ENCODE measurements around the gene TNPO1.
"Not testable (repeated sequence)": the region's sequence is repeated elsewhere in the genome, so short reads cannot be mapped to it uniquely, and the experiment has no call there.

The TNPO1 gene

DNA sequence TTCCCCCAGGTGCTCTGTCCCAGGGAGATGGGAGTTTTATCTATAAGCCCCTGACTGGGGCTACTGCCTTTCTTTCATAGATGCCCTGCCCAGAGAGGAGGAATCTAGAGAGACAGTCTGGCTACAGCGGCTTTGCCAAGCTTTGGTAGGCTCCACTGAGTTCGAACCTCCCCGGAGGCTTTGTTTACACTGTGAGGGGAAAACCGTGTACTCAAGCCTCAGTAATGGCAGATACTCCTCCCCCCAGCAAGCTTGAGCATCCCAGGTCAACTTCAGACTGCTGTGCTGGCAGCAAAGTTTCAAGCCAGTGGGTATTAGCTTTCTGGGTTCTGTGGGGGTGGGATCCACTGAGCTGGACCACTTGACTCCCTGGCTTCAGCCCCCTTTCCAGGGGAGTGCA is 7.8 kb upstream of the TNPO1 start:
- not testable (repeated sequence) for H3K4me3 ChIP-seq; H3K4me1 ChIP-seq; H3K9me3 ChIP-seq; H3K27me3 ChIP-seq (ENCODE audit: low read depth); H3K36me3 ChIP-seq (replicated peaks); DNase-seq (ENCODE audit: low spot score in 2 of 2)
- in situ Hi-C loops (cut with MboI; ENCODE audit: low sequenced_read_pairs): loop anchor here (25.0 kb wide), 1 partner anchor 446 kb away; no protein-coding TSS in a partner anchor

DNA sequence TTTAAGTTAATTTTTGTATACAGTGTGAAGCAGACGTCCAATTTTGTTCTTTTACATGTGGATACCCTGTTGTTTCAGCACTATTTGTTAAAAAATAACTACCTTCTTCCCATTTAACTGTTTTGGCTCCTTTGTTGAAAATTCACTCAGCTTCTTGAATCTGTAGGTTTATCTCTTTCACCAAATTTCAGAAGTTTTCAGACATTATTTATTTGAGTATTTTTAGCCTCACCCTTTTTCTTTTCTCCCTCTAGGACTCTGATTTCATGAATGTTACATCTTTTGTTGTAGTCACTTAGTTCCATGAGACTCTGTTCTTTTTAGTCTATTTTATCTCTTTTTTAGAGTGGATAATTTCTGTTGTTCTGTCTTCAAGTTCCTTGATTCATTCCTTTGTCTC is 4.6 kb upstream of the TNPO1 start:
- H3K36me3 ChIP-seq (replicated peaks): no peaks in the 10 kb centered on the region
- 0 out of 2 replicates have a peak, but pooled peaks cover 3% of the 10 kb centered on the region for H3K27me3 ChIP-seq (ENCODE audit: low read depth)
- DNase-seq (ENCODE audit: low spot score in 2 of 2): no peak
- H3K4me3 ChIP-seq: no peak overlapping the region
- no peaks in the 10 kb centered on the region for H3K9me3 ChIP-seq
- peaks cover 5% of the 10 kb centered on the region for H3K4me1 ChIP-seq
- in situ Hi-C loops (cut with MboI; ENCODE audit: low sequenced_read_pairs): loop anchor here (25.0 kb wide), 1 partner anchor 450 kb away; no protein-coding TSS in a partner anchor

DNA sequence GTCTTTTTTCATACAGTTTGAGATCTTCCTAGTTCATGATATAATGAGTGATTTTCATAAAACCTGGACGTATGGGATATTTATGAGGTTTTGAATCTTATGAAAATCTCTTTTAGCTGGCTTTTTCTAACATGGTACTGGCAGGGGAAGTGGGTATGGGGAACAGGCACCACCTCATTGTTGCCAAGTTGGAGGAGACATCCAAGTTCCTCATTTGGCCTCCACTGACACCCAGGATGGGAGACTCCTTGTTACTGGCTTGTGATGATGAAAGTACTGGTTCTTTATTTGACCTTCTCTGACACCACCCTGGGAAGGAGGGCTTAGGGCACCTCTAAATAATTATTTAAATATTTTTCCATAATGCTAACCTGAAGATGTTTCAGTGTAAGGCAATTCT is 4.0 kb upstream of the TNPO1 start:
- Histone ChIP-seq H3K36me3 (replicated peaks) (no peaks in the 10 kb centered on the region), H3K4me3 (no peak overlapping the region), H3K4me1 (peaks cover 5% of the 10 kb centered on the region), H3K9me3 (no peaks in the 10 kb centered on the region), H3K27me3 (ENCODE audit: low read depth) (0 out of 2 replicates have a peak, but pooled peaks cover 3% of the 10 kb centered on the region)
- DNase-seq (ENCODE audit: low spot score in 2 of 2): no peak
- in situ Hi-C loops (cut with MboI; ENCODE audit: low sequenced_read_pairs): loop anchor here (25.0 kb wide), 1 partner anchor 450 kb away; no protein-coding TSS in a partner anchor

DNA sequence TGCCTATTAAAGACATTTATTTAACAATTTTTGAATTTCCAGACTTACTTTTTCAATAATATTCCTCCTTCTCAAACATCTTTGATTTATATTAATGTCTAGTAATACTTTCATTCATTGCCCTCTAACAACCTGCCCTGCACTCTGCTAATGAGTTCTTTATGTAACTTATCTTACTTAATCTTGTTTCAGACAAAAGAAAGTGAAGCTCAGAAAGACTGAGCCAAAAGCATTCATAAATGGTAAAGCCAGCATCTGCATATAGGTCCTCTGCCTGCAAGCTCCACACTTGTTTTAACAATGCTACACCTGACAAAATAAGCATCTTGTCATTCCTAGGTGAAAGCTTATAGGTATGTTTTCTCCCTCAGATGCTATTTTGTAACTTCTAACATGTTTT is 2.4 kb upstream of the TNPO1 start:
- no peaks in the 10 kb centered on the region for H3K9me3 ChIP-seq
- no peaks in the 10 kb centered on the region for H3K36me3 ChIP-seq (replicated peaks)
- 0 out of 2 replicates have a peak, but pooled peaks cover 3% of the 10 kb centered on the region for H3K27me3 ChIP-seq (ENCODE audit: low read depth)
- peak in 1 of 2 experiments; percentile 77 for DNase-seq (ENCODE audit: low spot score in 2 of 2)
- H3K4me3 ChIP-seq: no peak overlapping the region
- in situ Hi-C loops (cut with MboI; ENCODE audit: low sequenced_read_pairs): loop anchor here (25.0 kb wide), 1 partner anchor 452 kb away; no protein-coding TSS in a partner anchor
- peaks cover 18% of the 10 kb centered on the region for H3K4me1 ChIP-seq

DNA sequence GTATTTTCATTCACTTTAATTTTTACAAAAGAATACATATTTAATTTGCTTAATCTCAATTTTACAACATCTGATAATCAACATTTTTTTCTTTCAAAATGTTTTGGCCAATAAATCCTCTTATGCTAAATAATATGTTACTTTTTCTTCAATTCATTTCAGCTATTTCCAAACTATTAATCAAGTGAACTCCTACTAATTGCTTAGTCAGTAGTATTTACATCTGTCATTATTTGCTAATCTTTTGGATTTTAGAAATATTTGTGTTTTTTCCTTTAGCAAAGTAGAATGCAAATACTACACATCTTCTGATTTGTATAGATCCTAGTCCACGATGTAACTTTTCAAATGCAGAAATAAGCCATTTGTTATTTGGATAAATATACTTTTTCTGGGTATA is 1.6 kb upstream of the TNPO1 start:
- Histone ChIP-seq H3K36me3 (replicated peaks) (no peaks in the 10 kb centered on the region), H3K27me3 (ENCODE audit: low read depth) (0 out of 2 replicates have a peak, but pooled peaks cover 3% of the 10 kb centered on the region), H3K9me3 (no peaks in the 10 kb centered on the region), H3K4me3 (no peak overlapping the region), H3K4me1 (peaks cover 25% of the 10 kb centered on the region)
- no peak for DNase-seq (ENCODE audit: low spot score in 2 of 2)
- in situ Hi-C loops (cut with MboI; ENCODE audit: low sequenced_read_pairs): loop anchor here (25.0 kb wide), 1 partner anchor 453 kb away; no protein-coding TSS in a partner anchor

DNA sequence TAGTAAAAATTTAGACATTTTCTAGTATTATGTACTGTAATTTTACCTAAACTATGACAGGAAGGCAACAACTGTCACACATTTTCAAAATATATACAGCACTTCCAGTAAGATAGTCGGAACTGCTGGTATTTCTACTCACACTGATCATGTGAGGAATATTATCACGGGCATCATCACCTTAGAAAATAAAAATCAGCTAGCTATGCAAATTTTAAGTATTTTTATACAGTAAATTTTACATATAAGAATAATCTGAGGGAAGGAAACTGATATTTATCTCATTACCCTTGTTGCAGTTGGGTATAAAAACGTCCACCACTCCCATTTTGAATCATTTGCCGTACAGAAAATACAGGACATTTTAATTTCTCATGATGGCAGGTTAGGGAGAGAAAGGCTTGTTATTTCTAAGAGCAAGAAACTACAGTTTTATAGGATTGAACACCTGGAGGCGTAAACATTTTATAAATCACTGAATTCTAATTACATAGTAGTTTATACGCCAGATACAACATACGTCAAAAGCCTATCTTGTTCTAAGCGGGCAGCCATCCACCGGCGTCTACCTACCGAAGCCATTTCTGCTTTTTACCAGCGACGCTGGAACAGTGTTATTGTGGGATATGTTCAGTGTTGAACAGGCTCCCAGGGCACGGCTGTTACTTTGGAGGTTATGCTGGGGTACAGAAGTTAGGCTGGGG is 729 bp upstream of the TNPO1 start:
- 0 out of 2 replicates have a peak, but pooled peaks cover 3% of the 10 kb centered on the region for H3K27me3 ChIP-seq (ENCODE audit: low read depth)
- no peaks in the 10 kb centered on the region for H3K9me3 ChIP-seq
- in situ Hi-C loops (cut with MboI; ENCODE audit: low sequenced_read_pairs): loop anchor here (25.0 kb wide), 1 partner anchor 453 kb away; no protein-coding TSS in a partner anchor
- peaks cover 25% of the 10 kb centered on the region for H3K4me1 ChIP-seq
- no peaks in the 10 kb centered on the region for H3K36me3 ChIP-seq (replicated peaks)
- DNase-seq (ENCODE audit: low spot score in 2 of 2): peak in 1 of 2 experiments; percentile 22
- H3K4me3 ChIP-seq: peak overlapping the region; percentile 60

DNA sequence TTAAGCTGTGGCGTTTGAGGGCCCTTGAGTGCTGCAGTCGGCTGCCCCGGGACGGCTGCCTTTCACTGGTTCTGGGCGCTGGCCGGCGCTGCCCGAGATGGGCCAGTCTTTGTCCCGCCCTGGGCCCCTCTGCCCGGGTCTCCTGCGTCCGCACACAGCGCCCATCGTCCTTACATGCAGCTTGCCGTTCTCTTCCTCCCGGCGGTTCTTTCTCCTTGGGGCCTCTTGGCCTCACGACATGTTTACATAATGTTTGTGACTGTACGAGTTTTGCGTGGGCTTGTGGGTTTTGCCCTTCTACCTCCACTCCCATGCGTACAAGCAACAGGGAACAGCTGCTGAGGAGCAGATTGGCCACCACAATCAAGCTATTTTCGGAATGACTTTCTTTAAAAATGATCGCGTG is 618 bp downstream of the TNPO1 start:
- H3K9me3 ChIP-seq: no peaks in the 10 kb centered on the region
- H3K27me3 ChIP-seq (ENCODE audit: low read depth): no peaks in the 10 kb centered on the region
- H3K4me1 ChIP-seq: peaks cover 33% of the 10 kb centered on the region
- H3K36me3 ChIP-seq (replicated peaks): no peaks in the 10 kb centered on the region
- in situ Hi-C loops (cut with MboI; ENCODE audit: low sequenced_read_pairs): loop anchor here (25.0 kb wide), 1 partner anchor 455 kb away; no protein-coding TSS in a partner anchor
- H3K4me3 ChIP-seq: peak overlapping the region; percentile 60
- DNase-seq (ENCODE audit: low spot score in 2 of 2): peak; percentile 16 to 60

DNA sequence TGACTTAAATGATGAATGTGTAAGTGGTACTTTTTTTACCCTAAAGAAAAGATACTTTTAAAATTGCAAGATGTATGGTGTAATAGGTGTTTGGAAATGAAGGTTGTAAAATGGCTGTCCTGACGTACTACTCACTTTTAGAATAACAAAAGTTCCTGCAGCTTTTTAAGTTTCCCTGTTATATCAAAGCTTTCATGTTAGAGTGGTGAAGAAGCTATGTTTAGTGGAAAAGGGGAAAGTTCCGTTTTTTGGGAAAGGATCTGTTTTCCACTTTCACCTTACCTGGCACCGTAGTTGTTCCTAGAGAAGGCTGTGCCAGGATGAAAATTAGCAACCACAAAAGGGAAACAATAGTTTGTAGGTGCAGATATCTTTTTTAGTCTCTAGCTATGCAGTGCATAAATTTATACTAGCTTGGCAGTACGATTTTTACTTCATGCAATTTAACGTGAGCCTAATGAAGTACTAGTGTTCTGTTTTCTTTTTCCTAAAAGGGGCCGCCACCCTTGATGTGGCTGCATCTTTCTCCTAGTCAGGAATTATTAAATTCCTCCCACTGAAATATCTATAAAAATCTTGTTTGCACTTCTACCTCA is 1.3 kb downstream of the TNPO1 start:
- no peaks in the 10 kb centered on the region for H3K27me3 ChIP-seq (ENCODE audit: low read depth)
- H3K4me3 ChIP-seq: peak overlapping the region; percentile 60
- in situ Hi-C loops (cut with MboI; ENCODE audit: low sequenced_read_pairs): loop anchor here (25.0 kb wide), 1 partner anchor 455 kb away; no protein-coding TSS in a partner anchor
- peak in 1 of 2 experiments; percentile 17 for DNase-seq (ENCODE audit: low spot score in 2 of 2)
- H3K36me3 ChIP-seq (replicated peaks): no peaks in the 10 kb centered on the region
- peaks cover 35% of the 10 kb centered on the region for H3K4me1 ChIP-seq
- no peaks in the 10 kb centered on the region for H3K9me3 ChIP-seq

DNA sequence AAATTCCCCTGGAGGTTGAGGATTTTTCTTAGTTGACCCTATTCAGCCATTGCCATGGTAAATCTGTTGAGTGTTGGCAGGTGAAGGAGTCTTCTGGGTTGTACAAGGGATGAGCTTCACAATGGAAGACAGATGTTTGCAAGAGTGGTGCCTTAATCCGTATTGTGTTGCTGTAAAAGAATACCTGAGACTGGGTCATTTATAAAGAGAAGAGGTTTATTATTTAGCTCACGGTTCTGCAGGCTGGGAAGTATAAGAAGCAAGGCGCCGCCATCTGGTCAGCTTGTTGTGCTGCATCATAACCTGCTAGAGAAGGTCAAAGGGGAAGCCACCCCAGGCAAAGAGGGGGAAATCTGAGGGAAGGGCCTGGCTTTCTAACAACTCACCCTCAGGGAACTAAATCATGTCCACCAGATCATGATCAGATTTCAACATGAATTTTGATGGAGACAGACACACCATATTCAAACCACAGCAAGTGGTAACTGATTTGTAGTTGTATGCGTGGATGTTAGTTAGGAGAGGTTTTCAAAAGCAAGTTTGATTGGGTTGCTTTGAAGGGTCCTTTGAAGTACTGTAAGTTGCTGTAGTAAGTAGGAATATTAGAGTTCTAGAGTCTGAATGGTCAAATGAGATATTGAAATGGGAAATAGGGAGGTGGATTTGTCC is 2.5 kb downstream of the TNPO1 start:
- no peaks in the 10 kb centered on the region for H3K36me3 ChIP-seq (replicated peaks)
- in situ Hi-C loops (cut with MboI; ENCODE audit: low sequenced_read_pairs): loop anchor here (25.0 kb wide), 1 partner anchor 457 kb away; no protein-coding TSS in a partner anchor
- peaks cover 35% of the 10 kb centered on the region for H3K4me1 ChIP-seq
- H3K27me3 ChIP-seq (ENCODE audit: low read depth): no peaks in the 10 kb centered on the region
- no peaks in the 10 kb centered on the region for H3K9me3 ChIP-seq
- H3K4me3 ChIP-seq: no peak overlapping the region
- DNase-seq (ENCODE audit: low spot score in 2 of 2): peak; percentile 68 to 78

DNA sequence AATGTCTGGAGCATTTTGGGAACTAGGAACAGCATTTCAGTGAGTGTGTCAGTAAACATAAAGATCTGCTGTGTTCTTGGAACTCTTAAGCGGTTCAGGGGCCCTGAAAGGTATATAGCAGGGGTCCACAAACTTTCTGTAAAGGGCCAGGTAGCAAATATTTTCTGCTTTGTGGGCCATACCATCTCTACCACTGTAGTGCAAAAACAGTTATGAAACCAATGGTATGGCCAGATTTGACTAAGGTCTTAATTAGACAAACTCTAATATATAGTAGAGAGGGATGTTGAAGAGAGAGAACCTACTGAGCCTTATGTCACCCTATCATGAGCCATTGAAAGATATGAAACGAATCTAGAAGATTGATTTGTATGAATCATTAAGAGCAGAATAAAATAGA is 5.3 kb downstream of the TNPO1 start:
- in situ Hi-C loops (cut with MboI; ENCODE audit: low sequenced_read_pairs): loop anchor here (25.0 kb wide), 1 partner anchor 459 kb away; no protein-coding TSS in a partner anchor
- H3K27me3 ChIP-seq (ENCODE audit: low read depth): no peaks in the 10 kb centered on the region
- DNase-seq (ENCODE audit: low spot score in 2 of 2): no peak
- no peak overlapping the region for H3K4me3 ChIP-seq
- H3K4me1 ChIP-seq: peaks cover 30% of the 10 kb centered on the region
- no peaks in the 10 kb centered on the region for H3K36me3 ChIP-seq (replicated peaks)
- H3K9me3 ChIP-seq: no peaks in the 10 kb centered on the region

DNA sequence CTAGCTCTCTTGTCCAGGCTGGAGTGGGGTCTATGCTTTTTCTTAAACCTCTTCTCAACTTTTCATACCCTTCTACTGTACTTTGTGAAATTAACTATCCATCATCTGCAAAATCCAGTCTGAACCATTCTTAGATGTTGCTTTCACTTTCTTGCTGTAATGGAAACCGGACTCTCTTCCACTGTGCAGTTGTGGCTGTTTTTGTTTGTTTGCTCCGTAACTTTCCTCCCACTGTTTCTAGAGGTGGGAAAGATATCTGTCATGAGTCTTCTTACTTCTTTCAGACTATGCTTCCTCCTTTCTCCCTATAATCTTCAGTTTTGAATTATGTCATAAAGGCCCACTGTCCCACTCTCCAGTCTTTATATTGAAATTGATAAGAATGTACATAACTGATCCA is 6.5 kb downstream of the TNPO1 start:
- H3K4me1 ChIP-seq: peaks cover 29% of the 10 kb centered on the region
- H3K27me3 ChIP-seq (ENCODE audit: low read depth): no peaks in the 10 kb centered on the region
- no peak overlapping the region for H3K4me3 ChIP-seq
- no peak for DNase-seq (ENCODE audit: low spot score in 2 of 2)
- no peaks in the 10 kb centered on the region for H3K36me3 ChIP-seq (replicated peaks)
- H3K9me3 ChIP-seq: no peaks in the 10 kb centered on the region
- in situ Hi-C loops (cut with MboI; ENCODE audit: low sequenced_read_pairs): loop anchor here (25.0 kb wide), 1 partner anchor 461 kb away; no protein-coding TSS in a partner anchor

DNA sequence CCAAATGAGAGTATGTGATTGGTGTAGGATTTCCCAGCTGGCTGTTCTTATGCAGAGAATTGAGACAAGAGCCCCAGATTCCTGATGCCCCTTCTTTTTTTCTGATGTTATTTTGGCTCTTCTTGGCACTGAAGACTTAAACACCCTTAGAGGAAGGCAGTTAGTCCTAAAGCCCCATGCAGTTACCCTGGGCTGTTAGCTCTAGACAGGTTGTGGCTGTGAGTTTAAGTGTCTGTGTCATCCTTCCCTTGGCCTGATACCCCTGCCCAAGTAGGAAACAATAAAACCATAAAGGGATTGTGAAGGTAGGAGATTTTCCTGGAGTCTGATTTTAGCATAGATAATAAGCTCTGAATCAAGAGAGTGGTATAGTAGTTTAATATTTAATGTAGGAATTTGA is 13.2 kb downstream of the TNPO1 start:
- no peaks in the 10 kb centered on the region for H3K9me3 ChIP-seq
- in situ Hi-C loops (cut with MboI; ENCODE audit: low sequenced_read_pairs): no loop called here
- no peak for DNase-seq (ENCODE audit: low spot score in 2 of 2)
- no peaks in the 10 kb centered on the region for H3K36me3 ChIP-seq (replicated peaks)
- no peaks in the 10 kb centered on the region for H3K4me1 ChIP-seq
- no peaks in the 10 kb centered on the region for H3K27me3 ChIP-seq (ENCODE audit: low read depth)
- H3K4me3 ChIP-seq: no peak overlapping the region

DNA sequence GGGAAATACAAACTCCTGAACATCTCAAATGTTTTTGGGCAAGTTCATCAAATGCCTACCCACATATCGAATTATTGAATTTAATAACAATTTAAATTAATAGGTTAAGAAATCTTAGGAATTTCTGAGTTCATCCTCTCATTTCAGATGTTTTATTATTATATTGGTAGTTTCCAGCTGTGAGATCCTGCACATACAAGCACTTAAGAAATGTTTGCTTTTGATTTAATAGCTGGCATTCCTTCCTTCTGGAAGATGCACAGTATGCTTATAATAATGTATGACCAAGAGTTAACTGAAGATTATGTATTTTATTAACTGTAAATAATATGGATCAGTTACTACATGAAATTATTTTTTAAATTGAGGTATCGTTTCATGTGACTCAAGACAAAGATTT is 13.9 kb downstream of the TNPO1 start:
- Histone ChIP-seq H3K4me3 (no peak overlapping the region), H3K36me3 (replicated peaks) (no peaks in the 10 kb centered on the region), H3K4me1 (no peaks in the 10 kb centered on the region), H3K27me3 (ENCODE audit: low read depth) (no peaks in the 10 kb centered on the region), H3K9me3 (no peaks in the 10 kb centered on the region)
- DNase-seq (ENCODE audit: low spot score in 2 of 2): no peak
- in situ Hi-C loops (cut with MboI; ENCODE audit: low sequenced_read_pairs): no loop called here
